ENCODE measurements around the gene TREM1.

Gene TREM1

GRCh38 chr6:41236276-41236675 lies 50.2 kb downstream of the TREM1 start:
- TF ChIP-seq TEAD4 (IDR thresholded peaks at IDR 0.05) (no peak), YY1 (IDR thresholded peaks at IDR 0.05; ENCODE audit: low read depth) (no peak), NFIC (IDR thresholded peaks at IDR 0.05) (no peak), RAD21 (IDR thresholded peaks at IDR 0.05; ENCODE audit: low read depth) (no peak), EGR1 (IDR thresholded peaks at IDR 0.05) (no peak), TAF1 (IDR thresholded peaks at IDR 0.05; ENCODE audit: low read depth) (no peak), TCF12 (IDR thresholded peaks at IDR 0.05; ENCODE audit: low read depth) (no peak), EP300 (IDR thresholded peaks at IDR 0.05; ENCODE audit: borderline replicate concordance) (no peak), FOXM1 (IDR thresholded peaks at IDR 0.05; ENCODE audit: borderline replicate concordance, low read depth) (no peak), CREB1 (IDR thresholded peaks at IDR 0.05; ENCODE audit: low read depth) (no peak)

- TF ChIP-seq REST (IDR thresholded peaks at IDR 0.05; ENCODE audit: low read depth) (no peak), EP300 (IDR thresholded peaks at IDR 0.05; ENCODE audit: borderline replicate concordance) (0 out of 2 replicates have a peak, but pooled peaks have one; percentile 17)
These were observed 53.8 kb downstream of the TREM1 start for GRCh38 chr6:41232667-41233066.

- peak; percentile 45; the same call in 1 of the 2 replicates for TF ChIP-seq TCF12 (IDR thresholded peaks at IDR 0.05; ENCODE audit: low read depth)
- TF ChIP-seq ZBTB7A (IDR thresholded peaks at IDR 0.05; ENCODE audit: low read depth): no peak
- no peak for TF ChIP-seq REST (IDR thresholded peaks at IDR 0.05; ENCODE audit: low read depth)
- TF ChIP-seq EP300 (IDR thresholded peaks at IDR 0.05; ENCODE audit: borderline replicate concordance): peak; percentile 49; the same call in 1 of the 2 replicates
- TF ChIP-seq FOXM1 (IDR thresholded peaks at IDR 0.05; ENCODE audit: borderline replicate concordance, low read depth): peak; percentile 58
- peak; percentile 53 for TF ChIP-seq TEAD4 (IDR thresholded peaks at IDR 0.05)
These were observed 55.2 kb downstream of the TREM1 start for GRCh38 chr6:41231246-41231645.

- TF ChIP-seq CREB1 (IDR thresholded peaks at IDR 0.05; ENCODE audit: low read depth) (no peak), USF1 (IDR thresholded peaks at IDR 0.05) (no peak), TAF1 (IDR thresholded peaks at IDR 0.05; ENCODE audit: low read depth) (no peak), EP300 (IDR thresholded peaks at IDR 0.05; ENCODE audit: borderline replicate concordance) (no peak), TCF12 (IDR thresholded peaks at IDR 0.05; ENCODE audit: low read depth) (no peak), REST (IDR thresholded peaks at IDR 0.05; ENCODE audit: low read depth) (no peak), EGR1 (IDR thresholded peaks at IDR 0.05) (no peak), TEAD4 (IDR thresholded peaks at IDR 0.05) (no peak), YY1 (IDR thresholded peaks at IDR 0.05; ENCODE audit: low read depth) (no peak), NFIC (IDR thresholded peaks at IDR 0.05) (no peak), MAX (IDR thresholded peaks at IDR 0.05) (no peak), FOXM1 (IDR thresholded peaks at IDR 0.05; ENCODE audit: borderline replicate concordance, low read depth) (no peak), RAD21 (IDR thresholded peaks at IDR 0.05; ENCODE audit: low read depth) (no peak), CEBPB (IDR thresholded peaks at IDR 0.05) (no peak), ZBTB7A (IDR thresholded peaks at IDR 0.05; ENCODE audit: low read depth) (no peak)
These were observed 56.8 kb downstream of the TREM1 start for GRCh38 chr6:41229721-41230120.

- TF ChIP-seq RAD21 (IDR thresholded peaks at IDR 0.05; ENCODE audit: low read depth) (peak; percentile 63), FOXM1 (IDR thresholded peaks at IDR 0.05; ENCODE audit: borderline replicate concordance, low read depth) (no peak)
These were observed 57.9 kb downstream of the TREM1 start for GRCh38 chr6:41228616-41229015.

GRCh38 chr6:41228096-41228495 lies 58.4 kb downstream of the TREM1 start, which contains the start of gene TREML4:
Gene TREML4 (plus strand): TSS chr6:41228349. CDS start chr6:41228428, 79 bp downstream.
- no peak for TF ChIP-seq EGR1 (IDR thresholded peaks at IDR 0.05)
- TF ChIP-seq FOXM1 (IDR thresholded peaks at IDR 0.05; ENCODE audit: borderline replicate concordance, low read depth): no peak
- TF ChIP-seq TEAD4 (IDR thresholded peaks at IDR 0.05): no peak
- TF ChIP-seq YY1 (IDR thresholded peaks at IDR 0.05; ENCODE audit: low read depth): no peak
- TF ChIP-seq REST (IDR thresholded peaks at IDR 0.05; ENCODE audit: low read depth): no peak
- TF ChIP-seq EP300 (IDR thresholded peaks at IDR 0.05; ENCODE audit: borderline replicate concordance): no peak
- no peak for TF ChIP-seq MAX (IDR thresholded peaks at IDR 0.05)
- no peak for TF ChIP-seq CEBPB (IDR thresholded peaks at IDR 0.05)
- no peak for TF ChIP-seq NFIC (IDR thresholded peaks at IDR 0.05)
- TF ChIP-seq CREB1 (IDR thresholded peaks at IDR 0.05; ENCODE audit: low read depth): no peak
